K562 (cell line): Measurements from ENCODE around the gene STK11. TPM values are rescaled to one million over a fixed set of nuclear protein-coding genes. Genes with fewer than 3 reads are reported as not detected.

Experiments
- BHLHE40 ChIP-seq: IDR thresholded peaks from 2 replicates; pipeline ENCODE4 v1.6.1; 2011; ENCODE audit warnings: low read length, improper control_type of control experiment
- CTBP1 ChIP-seq: fragments of 450-650 bp; IDR thresholded peaks from 2 replicates; pipeline ENCODE4 v1.6.1; 2016; ENCODE audit warnings: borderline replicate concordance
- E2F5 ChIP-seq: sonication (generic); formaldehyde crosslinking; IDR thresholded peaks from 2 replicates; pipeline ENCODE4 v1.8.0; 2022; ENCODE audit warnings: mild to moderate bottlenecking, missing genetic modification reagents
- ERF ChIP-seq: fragments of 450-650 bp; formaldehyde crosslinking; IDR thresholded peaks from 2 replicates; pipeline ENCODE4 v1.4.0; 2020; ENCODE audit warnings: mild to moderate bottlenecking, mixed read lengths
- FOSL1 ChIP-seq: fragments of 200-800 bp; sonication (Bioruptor generic); conservative IDR thresholded peaks from 2 replicates; pipeline ENCODE4 v1.6.1; 2016; ENCODE audit warnings: missing genetic modification characterization, missing compliant biosample characterization
- FOXA1 ChIP-seq: fragments of 450-650 bp; IDR thresholded peaks from 2 replicates; pipeline ENCODE4 v1.6.1; 2016; ENCODE audit warnings: mild to moderate bottlenecking, borderline replicate concordance
- FOXJ2 ChIP-seq: fragments of 200-800 bp; sonication (Bioruptor generic); IDR thresholded peaks from 2 replicates; pipeline ENCODE4 v1.6.1; 2016; ENCODE audit warnings: missing genetic modification characterization, missing compliant biosample characterization
- FOXP1 ChIP-seq: sonication (generic); formaldehyde crosslinking; IDR thresholded peaks from 2 replicates; pipeline ENCODE4 v1.8.0; 2022; ENCODE audit warnings: mild to moderate bottlenecking, missing genetic modification reagents
- HDGF ChIP-seq: fragments of 450-650 bp; IDR thresholded peaks from 2 replicates; pipeline ENCODE4 v1.6.1; 2016
- HIVEP1 ChIP-seq: fragments of 250-450 bp; sonication (Bioruptor Pico); IDR thresholded peaks from 2 replicates; pipeline ENCODE4 v1.4.0; 2020; ENCODE audit warnings: mild to moderate bottlenecking
- HMG20A ChIP-seq: fragments of 450-650 bp; formaldehyde crosslinking; conservative IDR thresholded peaks from 2 replicates; pipeline ENCODE4 v1.4.0; 2020; ENCODE audit warnings: mild to moderate bottlenecking, mixed read lengths
- MCM3 ChIP-seq: fragments of 450-650 bp; IDR thresholded peaks from 2 replicates; pipeline ENCODE4 v1.6.1; 2016
- NCOA6 ChIP-seq: fragments of 450-650 bp; IDR thresholded peaks from 2 replicates; pipeline ENCODE4 v1.6.1; 2017; ENCODE audit warnings: mild to moderate bottlenecking
- PHF21A ChIP-seq: fragments of 450-650 bp; IDR thresholded peaks from 2 replicates; pipeline ENCODE4 v1.6.1; 2017; ENCODE audit warnings: low read depth, borderline replicate concordance
- PTTG1 ChIP-seq: fragments of 450-650 bp; IDR thresholded peaks from 2 replicates; pipeline ENCODE4 v1.6.1; 2016; ENCODE audit warnings: low read depth, mild to moderate bottlenecking, missing genetic modification characterization, missing compliant biosample characterization
- RBBP5 ChIP-seq: fragments of 200-600 bp; sonication (generic); IDR thresholded peaks from 2 replicates; pipeline ENCODE4 v1.6.1; 2012; ENCODE audit warnings: borderline replicate concordance, mild to moderate bottlenecking, low read length, control low read depth, inconsistent platforms; ENCODE audit not compliant: insufficient read depth, poor library complexity, severe bottlenecking
- TRIM28 ChIP-seq: fragments of 450-650 bp; IDR thresholded peaks from 2 replicates; pipeline ENCODE4 v1.6.1; 2017
- ZKSCAN8 ChIP-seq: fragments of 200-800 bp; sonication (Bioruptor generic); IDR thresholded peaks from 2 replicates; pipeline ENCODE4 v1.6.1; 2016; ENCODE audit warnings: missing genetic modification characterization, missing compliant biosample characterization
- ZNF408 ChIP-seq: fragments of 250-450 bp; sonication (Bioruptor Pico); IDR thresholded peaks from 2 replicates; pipeline ENCODE4 v1.4.0; 2020; ENCODE audit warnings: low read depth, mild to moderate bottlenecking, moderate library complexity
- ZNF668 ChIP-seq: fragments of 250-450 bp; sonication (Bioruptor Pico); IDR thresholded peaks from 2 replicates; pipeline ENCODE4 v1.8.0; 2022; ENCODE audit warnings: mild to moderate bottlenecking, inconsistent platforms
- ZNF778 ChIP-seq: fragments of 450-650 bp; formaldehyde crosslinking; IDR thresholded peaks from 2 replicates; pipeline ENCODE4 v1.4.0; 2020; ENCODE audit warnings: mild to moderate bottlenecking, moderate library complexity
- ZNF780A ChIP-seq: fragments of 250-450 bp; sonication (Bioruptor Pico); IDR thresholded peaks from 2 replicates; pipeline ENCODE4 v1.5.0; 2021; ENCODE audit warnings: mild to moderate bottlenecking
- polyA plus RNA-seq, 8 experiments: library from polyadenylated mRNA; depleted of rRNA in 4 of 8; stranded (reverse) in 5 of 8; unstranded in 3 of 8; fragments of >200 nt; fragmentation: Nextera tagmentation in 2 of 8; fragmentation: Illumina TruSeq in 1 of 8; extraction: Ambion mirVana in 2 of 8; extraction: Trizol in 1 of 8; gene quantifications; 2 replicates each; pipeline versions ENCODE4 v1.2.1 to v1.2.3, GENCODE V29; 2011 to 2014; ENCODE audit warnings: inconsistent platforms in 1 of 8, missing spikeins in 1 of 8
- total RNA-seq, 7 experiments: library from RNA; depleted of rRNA in 6 of 7; stranded (reverse); fragments of >200 nt in 6 of 7; fragmentation: Illumina TruSeq in 2 of 7; extraction: Trizol in 2 of 7; gene quantifications; 2 replicates each; pipeline versions ENCODE4 v1.2.1 to v1.2.3, GENCODE V29; 2011 to 2021; ENCODE audit warnings: low replicate concordance in 1 of 7
- TF ChIP-seq, protein P1 (sequence below): sonication (generic); IDR thresholded peaks from 2 replicates; pipeline ENCODE4 v1.6.1; 2016
- TF ChIP-seq, protein P2 (sequence below): fragments of 250-450 bp; sonication (Bioruptor Pico); IDR thresholded peaks from 2 replicates; pipeline ENCODE4 v1.5.0; 2021; ENCODE audit warnings: mild to moderate bottlenecking, borderline replicate concordance
- TF ChIP-seq, protein P3 (sequence below): fragments of 200-800 bp; sonication (Bioruptor generic); IDR thresholded peaks from 2 replicates; pipeline ENCODE4 v1.6.1; 2017; ENCODE audit warnings: missing genetic modification characterization, missing compliant biosample characterization
- TF ChIP-seq, protein P4 (sequence below): fragments of 250-450 bp; sonication (Bioruptor Pico); IDR thresholded peaks from 2 replicates; pipeline ENCODE4 v1.8.0; 2021; ENCODE audit warnings: borderline replicate concordance, mild to moderate bottlenecking, moderate library complexity; ENCODE audit not compliant: poor library complexity, severe bottlenecking

STK11 gene
- total and polyA plus RNA-seq, 9 of the 15 experiments (the other 6 are each of a cell fraction or from before 2014, with no cell fraction given), result 0.15 to 96.5 (median 31.7) TPM

GRCh38 chr19:1265615-1266128 is 60.1 kb downstream of the STK11 start (continued):
- TF ChIP-seq, protein P1, sequence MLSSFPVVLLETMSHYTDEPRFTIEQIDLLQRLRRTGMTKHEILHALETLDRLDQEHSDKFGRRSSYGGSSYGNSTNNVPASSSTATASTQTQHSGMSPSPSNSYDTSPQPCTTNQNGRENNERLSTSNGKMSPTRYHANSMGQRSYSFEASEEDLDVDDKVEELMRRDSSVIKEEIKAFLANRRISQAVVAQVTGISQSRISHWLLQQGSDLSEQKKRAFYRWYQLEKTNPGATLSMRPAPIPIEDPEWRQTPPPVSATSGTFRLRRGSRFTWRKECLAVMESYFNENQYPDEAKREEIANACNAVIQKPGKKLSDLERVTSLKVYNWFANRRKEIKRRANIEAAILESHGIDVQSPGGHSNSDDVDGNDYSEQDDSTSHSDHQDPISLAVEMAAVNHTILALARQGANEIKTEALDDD, result no peak
- TF ChIP-seq HIVEP1 (CRISPR knock-in tag) (no peak), CTBP1 (no peak), FOXJ2 (tag) (no peak), FOXA1 (no peak), ZNF668 (CRISPR knock-in tag) (no peak), NCOA6 (no peak), TRIM28 (no peak), ZKSCAN8 (CRISPR knock-in tag) (no peak), FOXP1 (peak; percentile 34), ZNF780A (CRISPR knock-in tag) (no peak), BHLHE40 (peak; percentile 64), MCM3 (no peak), ERF (CRISPR knock-in tag) (no peak), HMG20A (CRISPR knock-in tag) (no peak), ZNF778 (CRISPR knock-in tag) (no peak), E2F5 (CRISPR knock-in tag) (no peak), PHF21A (no peak), HDGF (no peak), PTTG1 (tag) (no peak), ZNF408 (CRISPR knock-in tag) (no peak), FOSL1 (peak; percentile 93), RBBP5 (peak; percentile 56)
- TF ChIP-seq, protein P2, sequence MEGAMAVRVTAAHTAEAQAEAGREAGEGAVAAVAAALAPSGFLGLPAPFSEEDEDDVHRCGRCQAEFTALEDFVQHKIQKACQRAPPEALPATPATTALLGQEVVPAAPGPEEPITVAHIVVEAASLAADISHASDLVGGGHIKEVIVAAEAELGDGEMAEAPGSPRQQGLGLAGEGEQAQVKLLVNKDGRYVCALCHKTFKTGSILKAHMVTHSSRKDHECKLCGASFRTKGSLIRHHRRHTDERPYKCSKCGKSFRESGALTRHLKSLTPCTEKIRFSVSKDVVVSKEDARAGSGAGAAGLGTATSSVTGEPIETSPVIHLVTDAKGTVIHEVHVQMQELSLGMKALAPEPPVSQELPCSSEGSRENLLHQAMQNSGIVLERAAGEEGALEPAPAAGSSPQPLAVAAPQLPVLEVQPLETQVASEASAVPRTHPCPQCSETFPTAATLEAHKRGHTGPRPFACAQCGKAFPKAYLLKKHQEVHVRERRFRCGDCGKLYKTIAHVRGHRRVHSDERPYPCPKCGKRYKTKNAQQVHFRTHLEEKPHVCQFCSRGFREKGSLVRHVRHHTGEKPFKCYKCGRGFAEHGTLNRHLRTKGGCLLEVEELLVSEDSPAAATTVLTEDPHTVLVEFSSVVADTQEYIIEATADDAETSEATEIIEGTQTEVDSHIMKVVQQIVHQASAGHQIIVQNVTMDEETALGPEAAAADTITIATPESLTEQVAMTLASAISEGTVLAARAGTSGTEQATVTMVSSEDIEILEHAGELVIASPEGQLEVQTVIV (CRISPR knock-in tag), result no peak
- TF ChIP-seq, protein P3, sequence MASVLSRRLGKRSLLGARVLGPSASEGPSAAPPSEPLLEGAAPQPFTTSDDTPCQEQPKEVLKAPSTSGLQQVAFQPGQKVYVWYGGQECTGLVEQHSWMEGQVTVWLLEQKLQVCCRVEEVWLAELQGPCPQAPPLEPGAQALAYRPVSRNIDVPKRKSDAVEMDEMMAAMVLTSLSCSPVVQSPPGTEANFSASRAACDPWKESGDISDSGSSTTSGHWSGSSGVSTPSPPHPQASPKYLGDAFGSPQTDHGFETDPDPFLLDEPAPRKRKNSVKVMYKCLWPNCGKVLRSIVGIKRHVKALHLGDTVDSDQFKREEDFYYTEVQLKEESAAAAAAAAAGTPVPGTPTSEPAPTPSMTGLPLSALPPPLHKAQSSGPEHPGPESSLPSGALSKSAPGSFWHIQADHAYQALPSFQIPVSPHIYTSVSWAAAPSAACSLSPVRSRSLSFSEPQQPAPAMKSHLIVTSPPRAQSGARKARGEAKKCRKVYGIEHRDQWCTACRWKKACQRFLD, result peak; percentile 48; the same call in 1 of the 2 replicates
- TF ChIP-seq, protein P4, sequence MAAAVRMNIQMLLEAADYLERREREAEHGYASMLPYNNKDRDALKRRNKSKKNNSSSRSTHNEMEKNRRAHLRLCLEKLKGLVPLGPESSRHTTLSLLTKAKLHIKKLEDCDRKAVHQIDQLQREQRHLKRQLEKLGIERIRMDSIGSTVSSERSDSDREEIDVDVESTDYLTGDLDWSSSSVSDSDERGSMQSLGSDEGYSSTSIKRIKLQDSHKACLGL (CRISPR knock-in tag), result no peak
